Stimulated activated CD8-positive, alpha-beta memory T cell treated with anti-CD3 and anti-CD28 coated beads, Interleukin-12 subunit alpha, Interleukin-12 subunit beta, amount 100 ng/mL, for 4 hours (primary cell): Measurements from ENCODE around the gene C4B.

Experiments
- DNase-seq: peaks from one replicate; pipeline ENCODE4 v3.0.0-alpha.2; 2020; ENCODE audit warnings: low read depth

The C4B gene

GRCh38 chr6:32082935-32083334 lies 68.3 kb downstream of the C4B start:
- DNase-seq: no peak

GRCh38 chr6:32083812-32084768 lies 69.5 kb downstream of the C4B start:
- no peak for DNase-seq

GRCh38 chr6:32084780-32085179 lies 70.2 kb downstream of the C4B start:
- DNase-seq: no peak
